ENCODE data around the gene NUDC.

NUDC gene

GRCh38 chr1:26900001-26900814 lies 21.3 kb upstream of the NUDC start, which contains the start of gene GPATCH3:
Gene GPATCH3 (minus strand): TSS chr1:26900467. CDS start chr1:26900442, 25 bp downstream.
- TF ChIP-seq CTCF (IDR thresholded peaks at IDR 0.05; ENCODE audit: low read length, missing control alignments): no peak

GRCh38 chr1:26900815-26901511 lies 20.6 kb upstream of the NUDC start:
- no peak for DNase-seq (ENCODE audit: low read depth)
- TF ChIP-seq CTCF (IDR thresholded peaks at IDR 0.05; ENCODE audit: low read length, missing control alignments): no peak
- peak overlapping the region; percentile 85 for H3K4me3 ChIP-seq (replicated peaks; ENCODE audit: low read depth, low read length)

More at GRCh38 chr1:26900001-26900814, 21.3 kb upstream of the NUDC start, which contains the start of gene GPATCH3:
- DNase-seq (ENCODE audit: low read depth): peak; percentile 97
- H3K4me3 ChIP-seq (replicated peaks; ENCODE audit: low read depth, low read length): peak within 1 kb of the TSS; percentile 85

GRCh38 chr1:26907071-26907917 lies 14.2 kb upstream of the NUDC start:
- no peak for TF ChIP-seq CTCF (IDR thresholded peaks at IDR 0.05; ENCODE audit: low read length, missing control alignments)
- no peak overlapping the region for H3K4me3 ChIP-seq (replicated peaks; ENCODE audit: low read depth, low read length)
- DNase-seq (ENCODE audit: low read depth): peak; percentile 74

GRCh38 chr1:26909951-26910342 lies 11.6 kb upstream of the NUDC start:
- DNase-seq (ENCODE audit: low read depth): no peak
- no peak for TF ChIP-seq CTCF (IDR thresholded peaks at IDR 0.05; ENCODE audit: low read length, missing control alignments)
- H3K4me3 ChIP-seq (replicated peaks; ENCODE audit: low read depth, low read length): no peak overlapping the region

- no peak for TF ChIP-seq CTCF (IDR thresholded peaks at IDR 0.05; ENCODE audit: low read length, missing control alignments)
- no peak for DNase-seq (ENCODE audit: low read depth)
- no peak overlapping the region for H3K4me3 ChIP-seq (replicated peaks; ENCODE audit: low read depth, low read length)
Measured at GRCh38 chr1:26910343-26911160, 11.0 kb upstream of the NUDC start.

Measured in fibroblast of pulmonary artery (primary cell).